Measurements from ENCODE around the gene ELAVL4. TPM values are rescaled to one million over a fixed set of nuclear protein-coding genes. Genes with fewer than 3 reads are reported as not detected.

ELAVL4 gene
- total RNA-seq, 1 donor from 2014 or later, result not detected

DNA sequence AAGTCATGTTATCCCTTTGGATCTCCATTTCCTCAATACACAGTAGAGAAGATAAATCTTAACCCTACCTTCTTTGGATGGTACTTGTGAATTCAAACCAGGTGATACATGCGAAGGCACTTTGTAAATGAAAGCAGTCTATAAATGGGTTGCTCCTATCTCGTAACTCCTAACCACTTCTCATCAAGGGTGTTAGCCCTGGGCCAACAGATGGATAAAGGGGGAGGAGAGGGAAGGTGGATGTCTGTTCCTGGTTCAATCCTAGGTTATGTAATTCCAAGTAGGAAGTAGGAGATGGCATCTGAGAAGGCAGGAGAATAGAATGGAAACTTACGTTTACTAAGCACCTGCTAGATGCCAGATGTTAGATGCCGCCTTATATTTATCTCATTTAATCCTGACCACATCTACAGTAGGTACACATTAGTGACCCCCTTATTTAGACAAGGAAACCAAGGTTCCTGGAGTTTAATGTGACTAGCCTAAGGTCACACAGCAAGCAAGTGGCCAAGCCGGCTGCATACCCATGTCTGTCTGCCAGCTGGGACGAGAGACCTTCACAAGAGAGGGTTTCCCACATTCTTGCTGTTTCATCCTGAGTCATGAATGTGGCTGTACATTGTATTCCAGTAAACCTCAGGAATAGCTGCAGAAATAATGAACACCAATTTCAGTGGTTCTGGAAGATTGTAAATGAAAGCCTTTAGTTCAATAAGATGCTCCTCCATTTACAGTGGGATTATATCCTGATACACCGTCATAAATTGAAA, 47.7 kb downstream of the ELAVL4 start:
- Histone ChIP-seq H2AFZ (ENCODE audit: low read depth, low read length) (no peak overlapping the region), H3K9ac (ENCODE audit: low read length) (no peak overlapping the region), H4K20me1 (ENCODE audit: insufficient read depth, low read length) (no peaks in the 10 kb centered on the region), H3K9me3 (ENCODE audit: insufficient read depth, low read depth, low read length) (no peaks in the 10 kb centered on the region), H3K4me2 (ENCODE audit: low read length) (no peak overlapping the region), H3K79me2 (ENCODE audit: insufficient read depth, low read length) (no peaks in the 10 kb centered on the region), H3K27me3 (ENCODE audit: insufficient read depth, low read length) (no peaks in the 10 kb centered on the region), H3K4me1 (ENCODE audit: insufficient read depth, low read length) (no peaks in the 10 kb centered on the region), H3K36me3 (ENCODE audit: insufficient read depth, low read length) (no peaks in the 10 kb centered on the region), H3K27ac (ENCODE audit: low read depth, low read length) (no peak overlapping the region), H3K4me3 (ENCODE audit: insufficient read depth, low read depth, low read length) (no peak overlapping the region)
- Mint-ChIP-seq H3K36me3 (ENCODE audit: low read depth, unreplicated experiment) (no peaks in the 10 kb centered on the region), H3K4me1 (ENCODE audit: low read depth, unreplicated experiment) (peaks cover 35% of the 10 kb centered on the region), H3K27ac (ENCODE audit: unreplicated experiment) (peak overlapping the region; percentile 91), H3K4me3 (ENCODE audit: unreplicated experiment) (no peak overlapping the region), H3K9me3 (ENCODE audit: unreplicated experiment) (no peaks in the 10 kb centered on the region), H3K27me3 (ENCODE audit: low read depth, unreplicated experiment) (no peaks in the 10 kb centered on the region)
- TF ChIP-seq, protein P1, sequence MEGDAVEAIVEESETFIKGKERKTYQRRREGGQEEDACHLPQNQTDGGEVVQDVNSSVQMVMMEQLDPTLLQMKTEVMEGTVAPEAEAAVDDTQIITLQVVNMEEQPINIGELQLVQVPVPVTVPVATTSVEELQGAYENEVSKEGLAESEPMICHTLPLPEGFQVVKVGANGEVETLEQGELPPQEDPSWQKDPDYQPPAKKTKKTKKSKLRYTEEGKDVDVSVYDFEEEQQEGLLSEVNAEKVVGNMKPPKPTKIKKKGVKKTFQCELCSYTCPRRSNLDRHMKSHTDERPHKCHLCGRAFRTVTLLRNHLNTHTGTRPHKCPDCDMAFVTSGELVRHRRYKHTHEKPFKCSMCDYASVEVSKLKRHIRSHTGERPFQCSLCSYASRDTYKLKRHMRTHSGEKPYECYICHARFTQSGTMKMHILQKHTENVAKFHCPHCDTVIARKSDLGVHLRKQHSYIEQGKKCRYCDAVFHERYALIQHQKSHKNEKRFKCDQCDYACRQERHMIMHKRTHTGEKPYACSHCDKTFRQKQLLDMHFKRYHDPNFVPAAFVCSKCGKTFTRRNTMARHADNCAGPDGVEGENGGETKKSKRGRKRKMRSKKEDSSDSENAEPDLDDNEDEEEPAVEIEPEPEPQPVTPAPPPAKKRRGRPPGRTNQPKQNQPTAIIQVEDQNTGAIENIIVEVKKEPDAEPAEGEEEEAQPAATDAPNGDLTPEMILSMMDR (IDR thresholded peaks at IDR 0.05; ENCODE audit: insufficient read depth, low read depth, low read length), result no peak
- TF ChIP-seq EZH2 (IDR thresholded peaks at IDR 0.05; ENCODE audit: insufficient read depth, low read length), result no peak
- FAIRE-seq, result no peak
- DNase-seq (ENCODE audit: low read depth), result no peak

DNA sequence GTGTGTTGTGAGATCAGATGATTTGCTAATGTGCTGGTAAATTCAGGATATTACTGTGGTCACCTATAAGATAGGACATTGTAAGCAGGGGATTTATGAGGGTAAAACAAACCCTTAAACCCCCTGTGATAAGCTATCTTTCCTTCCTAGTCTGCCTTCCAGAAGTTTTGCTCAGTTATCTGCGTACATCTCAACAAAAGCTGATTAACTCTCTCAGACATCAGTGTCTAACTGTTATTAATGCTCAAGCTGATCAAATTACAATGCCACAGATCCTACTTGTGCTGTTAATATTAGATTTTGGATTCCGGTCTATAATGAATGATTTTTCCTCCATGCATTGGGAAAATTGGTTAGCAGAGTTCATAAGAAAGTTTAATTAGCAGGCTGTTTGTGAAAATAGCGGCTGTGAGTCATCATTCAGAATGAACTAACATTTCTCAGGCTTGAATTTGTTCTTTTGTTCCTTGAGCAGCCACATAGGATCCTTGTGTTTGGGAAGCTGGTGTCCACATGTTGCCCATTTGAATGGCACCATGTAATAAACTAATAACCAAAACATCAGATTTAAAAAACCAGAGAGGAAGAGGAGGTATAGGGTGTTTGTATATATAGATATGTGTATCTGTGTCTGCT, 48.7 kb downstream of the ELAVL4 start:
- H3K79me2 ChIP-seq (ENCODE audit: insufficient read depth, low read length), result no peaks in the 10 kb centered on the region
- H3K27ac Mint-ChIP-seq (ENCODE audit: unreplicated experiment), result peak overlapping the region; percentile 91
- H3K36me3 ChIP-seq (ENCODE audit: insufficient read depth, low read length), result no peaks in the 10 kb centered on the region
- H3K4me3 ChIP-seq (ENCODE audit: insufficient read depth, low read depth, low read length), result no peak overlapping the region
- H3K9ac ChIP-seq (ENCODE audit: low read length), result no peak overlapping the region
- no peaks in the 10 kb centered on the region for H3K27me3 Mint-ChIP-seq (ENCODE audit: low read depth, unreplicated experiment)
- no peak overlapping the region for H2AFZ ChIP-seq (ENCODE audit: low read depth, low read length)
- H3K27ac ChIP-seq (ENCODE audit: low read depth, low read length), result no peak overlapping the region
- DNase-seq (ENCODE audit: low read depth), result no peak
- no peak for TF ChIP-seq EZH2 (IDR thresholded peaks at IDR 0.05; ENCODE audit: insufficient read depth, low read length)
- TF ChIP-seq, protein P1 (IDR thresholded peaks at IDR 0.05; ENCODE audit: insufficient read depth, low read depth, low read length), result no peak
- H3K9me3 Mint-ChIP-seq (ENCODE audit: unreplicated experiment), result no peaks in the 10 kb centered on the region
- FAIRE-seq, result no peak
- H4K20me1 ChIP-seq (ENCODE audit: insufficient read depth, low read length), result no peaks in the 10 kb centered on the region
- no peaks in the 10 kb centered on the region for H3K4me1 ChIP-seq (ENCODE audit: insufficient read depth, low read length)
- no peaks in the 10 kb centered on the region for H3K27me3 ChIP-seq (ENCODE audit: insufficient read depth, low read length)
- H3K9me3 ChIP-seq (ENCODE audit: insufficient read depth, low read depth, low read length), result no peaks in the 10 kb centered on the region
- no peak overlapping the region for H3K4me2 ChIP-seq (ENCODE audit: low read length)
- peaks cover 33% of the 10 kb centered on the region for H3K4me1 Mint-ChIP-seq (ENCODE audit: low read depth, unreplicated experiment)
- H3K4me3 Mint-ChIP-seq (ENCODE audit: unreplicated experiment), result no peak overlapping the region
- H3K36me3 Mint-ChIP-seq (ENCODE audit: low read depth, unreplicated experiment), result no peaks in the 10 kb centered on the region

DNA sequence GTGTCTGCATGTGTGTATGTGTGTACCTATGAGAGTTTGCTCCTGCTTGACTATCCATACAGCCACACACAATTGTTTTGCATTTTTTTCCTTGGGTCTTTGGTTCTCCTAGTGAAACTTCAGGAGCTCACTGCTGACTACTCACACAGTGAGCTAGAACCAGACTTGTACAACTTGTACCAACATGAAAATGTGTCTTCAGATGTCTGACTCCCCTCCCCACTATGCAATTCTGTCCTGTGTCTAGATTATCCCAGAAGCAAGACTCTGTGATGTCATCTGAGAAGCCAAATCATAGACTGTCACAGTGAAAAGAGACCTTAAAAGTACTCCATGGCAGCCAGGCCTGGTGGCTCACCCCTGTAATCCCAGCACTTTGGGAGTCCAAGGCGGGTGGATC, 49.7 kb downstream of the ELAVL4 start:
- Mint-ChIP-seq H3K27ac (ENCODE audit: unreplicated experiment) (peak overlapping the region; percentile 38), H3K36me3 (ENCODE audit: low read depth, unreplicated experiment) (no peaks in the 10 kb centered on the region), H3K4me3 (ENCODE audit: unreplicated experiment) (no peak overlapping the region), H3K9me3 (ENCODE audit: unreplicated experiment) (no peaks in the 10 kb centered on the region), H3K4me1 (ENCODE audit: low read depth, unreplicated experiment) (peaks cover 31% of the 10 kb centered on the region), H3K27me3 (ENCODE audit: low read depth, unreplicated experiment) (no peaks in the 10 kb centered on the region)
- Histone ChIP-seq H3K4me3 (ENCODE audit: insufficient read depth, low read depth, low read length) (no peak overlapping the region), H3K79me2 (ENCODE audit: insufficient read depth, low read length) (no peaks in the 10 kb centered on the region), H3K36me3 (ENCODE audit: insufficient read depth, low read length) (no peaks in the 10 kb centered on the region), H3K27me3 (ENCODE audit: insufficient read depth, low read length) (no peaks in the 10 kb centered on the region), H3K27ac (ENCODE audit: low read depth, low read length) (no peak overlapping the region), H4K20me1 (ENCODE audit: insufficient read depth, low read length) (no peaks in the 10 kb centered on the region), H3K9me3 (ENCODE audit: insufficient read depth, low read depth, low read length) (no peaks in the 10 kb centered on the region), H3K4me1 (ENCODE audit: insufficient read depth, low read length) (no peaks in the 10 kb centered on the region), H3K4me2 (ENCODE audit: low read length) (no peak overlapping the region), H2AFZ (ENCODE audit: low read depth, low read length) (no peak overlapping the region), H3K9ac (ENCODE audit: low read length) (no peak overlapping the region)
- FAIRE-seq (no peak), DNase-seq (ENCODE audit: low read depth) (no peak)
- TF ChIP-seq EZH2 (IDR thresholded peaks at IDR 0.05; ENCODE audit: insufficient read depth, low read length), result no peak
- TF ChIP-seq, protein P1 (IDR thresholded peaks at IDR 0.05; ENCODE audit: insufficient read depth, low read depth, low read length), result no peak
